HepG2 (cell line): ENCODE measurements around the gene GALR3. TPM values are rescaled to one million over a fixed set of nuclear protein-coding genes. Genes with fewer than 3 reads are reported as not detected.

ENCODE experiments used
- AGO2 ChIP-seq: fragments of 200-400 bp; formaldehyde crosslinking; optimal IDR thresholded peaks from 2 replicates; pipeline ENCODE3; 2017; ENCODE audit warnings: mild to moderate bottlenecking, low read depth, low read length, moderate library complexity
- POLR2G ChIP-seq: fragments of 200-400 bp; formaldehyde crosslinking; IDR thresholded peaks from 2 replicates; pipeline ENCODE4 v1.6.1; 2018; ENCODE audit warnings: mild to moderate bottlenecking, low read depth, low read length, moderate library complexity
- SMYD3 ChIP-seq: sonication (generic); formaldehyde crosslinking; IDR thresholded peaks from 2 replicates; pipeline ENCODE4 v1.8.1; 2023; ENCODE audit warnings: mild to moderate bottlenecking, missing genetic modification reagents
- SP2 ChIP-seq: sonication (generic); formaldehyde crosslinking; IDR thresholded peaks from 2 replicates; pipeline ENCODE4 v1.5.1; 2020; ENCODE audit warnings: mild to moderate bottlenecking, missing genetic modification reagents
- ZBTB7A ChIP-seq: sonication (generic); formaldehyde crosslinking; IDR thresholded peaks from 2 replicates; pipeline ENCODE4 v1.8.0; 2022; ENCODE audit warnings: mild to moderate bottlenecking, missing genetic modification reagents
- ZNF10 ChIP-seq: sonication (generic); formaldehyde crosslinking; IDR thresholded peaks from 2 replicates; pipeline ENCODE4 v1.4.0; 2020; ENCODE audit warnings: mild to moderate bottlenecking, low read depth, missing genetic modification reagents, borderline replicate concordance
- ZNF326 ChIP-seq: sonication (generic); formaldehyde crosslinking; IDR thresholded peaks from 2 replicates; pipeline ENCODE4 v1.4.0; 2020; ENCODE audit warnings: missing genetic modification reagents, borderline replicate concordance
- ZNF615 ChIP-seq: sonication (generic); formaldehyde crosslinking; IDR thresholded peaks from 2 replicates; pipeline ENCODE4 v1.5.0; 2020; ENCODE audit warnings: mild to moderate bottlenecking, missing genetic modification reagents, borderline replicate concordance
- ZSCAN31 ChIP-seq: sonication (generic); formaldehyde crosslinking; IDR thresholded peaks from 2 replicates; pipeline ENCODE4 v1.5.0; 2020; ENCODE audit warnings: low read depth, mild to moderate bottlenecking, missing genetic modification reagents
- polyA plus RNA-seq, 8 experiments: library from polyadenylated mRNA; depleted of rRNA in 3 of 8; stranded (reverse) in 7 of 8; unstranded in 1 of 8; fragments of >200 nt; fragmentation: Illumina TruSeq in 4 of 8; extraction: Trizol in 4 of 8; gene quantifications; 2 replicates each; pipeline versions ENCODE4 v1.2.1 to v1.2.3, GENCODE V29; 2011 to 2016; ENCODE audit warnings: low read depth in 4 of 8, missing spikeins in 1 of 8, mixed read lengths in 1 of 8; ENCODE audit not compliant: insufficient read depth in 1 of 8
- total RNA-seq, 5 experiments: library from RNA; depleted of rRNA; stranded (reverse); fragments of >200 nt; fragmentation: Illumina TruSeq; extraction: Trizol; gene quantifications; 2 replicates each; pipeline ENCODE4 v1.2.3, GENCODE V29; 2016; ENCODE audit warnings: low read depth in 1 of 5
- TF ChIP-seq, protein P1 (sequence below): sonication (generic); formaldehyde crosslinking; IDR thresholded peaks from one replicate; pipeline ENCODE4 v1.5.1; 2020; ENCODE audit warnings: mild to moderate bottlenecking, missing genetic modification reagents; ENCODE audit errors: not compliant biosample characterization
- TF ChIP-seq, protein P2 (sequence below): sonication (generic); formaldehyde crosslinking; IDR thresholded peaks from 2 replicates; pipeline ENCODE4 v1.9.0; 2021; ENCODE audit warnings: missing genetic modification reagents, mild to moderate bottlenecking, borderline replicate concordance
- TF ChIP-seq, protein P3 (sequence below): sonication (generic); formaldehyde crosslinking; IDR thresholded peaks from 2 replicates; pipeline ENCODE4 v1.5.1; 2020; ENCODE audit warnings: mild to moderate bottlenecking, missing genetic modification reagents, moderate library complexity
- TF ChIP-seq, protein P4 (sequence below): sonication (generic); formaldehyde crosslinking; conservative IDR thresholded peaks from 2 replicates; pipeline ENCODE4 v1.4.0; 2020; ENCODE audit warnings: missing genetic modification reagents

GALR3 gene
- total and polyA plus RNA-seq, 2 of the 13 experiments (the other 11 are each of a cell fraction or from before 2014, with no cell fraction given), result 0.13 TPM; not detected in 1

DNA sequence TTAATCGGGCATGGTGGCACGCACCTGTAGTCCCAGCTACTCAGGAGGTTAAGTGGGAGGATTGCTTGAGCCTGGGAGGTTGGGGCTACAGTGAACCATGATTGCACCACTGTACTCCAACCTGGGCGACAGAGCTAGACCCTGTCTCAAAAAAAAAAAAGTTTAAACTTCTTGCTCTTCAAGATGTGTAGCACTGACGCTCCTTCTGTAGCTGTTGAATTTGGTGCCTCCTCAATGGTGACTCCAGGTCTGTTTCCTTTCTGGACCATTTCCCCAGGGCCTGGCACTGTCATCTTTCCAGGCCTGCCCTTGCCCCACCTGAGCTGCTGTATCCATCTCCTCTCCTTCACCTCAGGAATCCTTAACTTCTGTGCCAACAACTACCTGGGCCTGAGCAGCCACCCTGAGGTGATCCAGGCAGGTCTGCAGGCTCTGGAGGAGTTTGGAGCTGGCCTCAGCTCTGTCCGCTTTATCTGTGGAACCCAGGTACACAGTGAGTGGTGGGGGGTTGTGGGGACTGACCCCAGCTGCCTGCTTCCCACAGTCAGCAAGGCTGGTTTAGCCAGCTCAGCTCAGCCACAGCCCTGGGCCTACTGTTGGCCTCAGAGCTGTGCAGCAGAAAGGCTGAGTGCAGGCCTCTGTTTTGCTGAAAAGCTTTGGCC lies 13.4 kb upstream of the GALR3 start (continued):
- TF ChIP-seq, protein P1, sequence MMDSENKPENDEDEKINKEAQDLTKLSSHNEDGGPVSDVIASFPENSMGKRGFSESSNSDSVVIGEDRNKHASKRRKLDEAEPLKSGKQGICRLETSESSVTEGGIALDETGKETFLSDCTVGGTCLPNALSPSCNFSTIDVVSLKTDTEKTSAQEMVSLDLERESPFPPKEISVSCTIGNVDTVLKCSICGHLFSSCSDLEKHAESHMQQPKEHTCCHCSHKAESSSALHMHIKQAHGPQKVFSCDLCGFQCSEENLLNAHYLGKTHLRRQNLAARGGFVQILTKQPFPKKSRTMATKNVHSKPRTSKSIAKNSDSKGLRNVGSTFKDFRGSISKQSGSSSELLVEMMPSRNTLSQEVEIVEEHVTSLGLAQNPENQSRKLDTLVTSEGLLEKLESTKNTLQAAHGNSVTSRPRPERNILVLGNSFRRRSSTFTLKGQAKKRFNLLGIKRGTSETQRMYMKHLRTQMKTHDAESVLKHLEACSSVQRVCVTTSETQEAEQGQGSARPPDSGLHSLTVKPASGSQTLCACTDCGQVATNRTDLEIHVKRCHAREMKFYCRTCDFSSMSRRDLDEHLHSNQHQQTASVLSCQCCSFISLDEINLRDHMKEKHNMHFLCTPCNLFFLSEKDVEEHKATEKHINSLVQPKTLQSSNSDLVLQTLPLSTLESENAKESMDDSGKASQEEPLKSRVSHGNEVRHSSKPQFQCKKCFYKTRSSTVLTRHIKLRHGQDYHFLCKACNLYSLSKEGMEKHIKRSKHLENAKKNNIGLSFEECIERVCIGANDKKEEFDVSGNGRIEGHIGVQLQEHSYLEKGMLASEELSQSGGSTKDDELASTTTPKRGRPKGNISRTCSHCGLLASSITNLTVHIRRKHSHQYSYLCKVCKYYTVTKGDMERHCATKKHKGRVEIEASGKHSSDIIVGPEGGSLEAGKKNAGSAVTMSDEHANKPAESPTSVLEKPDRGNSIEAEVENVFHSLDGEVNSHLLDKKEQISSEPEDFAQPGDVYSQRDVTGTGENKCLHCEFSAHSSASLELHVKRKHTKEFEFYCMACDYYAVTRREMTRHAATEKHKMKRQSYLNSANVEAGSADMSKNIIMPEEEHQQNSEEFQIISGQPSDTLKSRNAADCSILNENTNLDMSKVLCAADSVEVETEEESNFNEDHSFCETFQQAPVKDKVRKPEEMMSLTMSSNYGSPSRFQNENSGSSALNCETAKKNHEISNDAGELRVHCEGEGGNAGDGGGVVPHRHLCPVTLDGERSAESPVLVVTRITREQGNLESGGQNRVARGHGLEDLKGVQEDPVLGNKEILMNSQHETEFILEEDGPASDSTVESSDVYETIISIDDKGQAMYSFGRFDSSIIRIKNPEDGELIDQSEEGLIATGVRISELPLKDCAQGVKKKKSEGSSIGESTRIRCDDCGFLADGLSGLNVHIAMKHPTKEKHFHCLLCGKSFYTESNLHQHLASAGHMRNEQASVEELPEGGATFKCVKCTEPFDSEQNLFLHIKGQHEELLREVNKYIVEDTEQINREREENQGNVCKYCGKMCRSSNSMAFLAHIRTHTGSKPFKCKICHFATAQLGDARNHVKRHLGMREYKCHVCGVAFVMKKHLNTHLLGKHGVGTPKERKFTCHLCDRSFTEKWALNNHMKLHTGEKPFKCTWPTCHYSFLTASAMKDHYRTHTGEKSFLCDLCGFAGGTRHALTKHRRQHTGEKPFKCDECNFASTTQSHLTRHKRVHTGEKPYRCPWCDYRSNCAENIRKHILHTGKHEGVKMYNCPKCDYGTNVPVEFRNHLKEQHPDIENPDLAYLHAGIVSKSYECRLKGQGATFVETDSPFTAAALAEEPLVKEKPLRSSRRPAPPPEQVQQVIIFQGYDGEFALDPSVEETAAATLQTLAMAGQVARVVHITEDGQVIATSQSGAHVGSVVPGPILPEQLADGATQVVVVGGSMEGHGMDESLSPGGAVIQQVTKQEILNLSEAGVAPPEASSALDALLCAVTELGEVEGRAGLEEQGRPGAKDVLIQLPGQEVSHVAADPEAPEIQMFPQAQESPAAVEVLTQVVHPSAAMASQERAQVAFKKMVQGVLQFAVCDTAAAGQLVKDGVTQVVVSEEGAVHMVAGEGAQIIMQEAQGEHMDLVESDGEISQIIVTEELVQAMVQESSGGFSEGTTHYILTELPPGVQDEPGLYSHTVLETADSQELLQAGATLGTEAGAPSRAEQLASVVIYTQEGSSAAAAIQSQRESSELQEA (CRISPR knock-in tag), result no peak
- TF ChIP-seq, protein P2, sequence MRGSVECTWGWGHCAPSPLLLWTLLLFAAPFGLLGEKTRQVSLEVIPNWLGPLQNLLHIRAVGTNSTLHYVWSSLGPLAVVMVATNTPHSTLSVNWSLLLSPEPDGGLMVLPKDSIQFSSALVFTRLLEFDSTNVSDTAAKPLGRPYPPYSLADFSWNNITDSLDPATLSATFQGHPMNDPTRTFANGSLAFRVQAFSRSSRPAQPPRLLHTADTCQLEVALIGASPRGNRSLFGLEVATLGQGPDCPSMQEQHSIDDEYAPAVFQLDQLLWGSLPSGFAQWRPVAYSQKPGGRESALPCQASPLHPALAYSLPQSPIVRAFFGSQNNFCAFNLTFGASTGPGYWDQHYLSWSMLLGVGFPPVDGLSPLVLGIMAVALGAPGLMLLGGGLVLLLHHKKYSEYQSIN (CRISPR knock-in tag), result no peak
- TF ChIP-seq ZNF615 (CRISPR knock-in tag) (no peak), ZNF326 (peak; percentile 70; the same call in 1 of the 2 replicates), AGO2 (peak; percentile 86), ZSCAN31 (CRISPR knock-in tag) (no peak), SP2 (CRISPR knock-in tag) (no peak), ZNF10 (no peak), ZBTB7A (CRISPR knock-in tag) (no peak), POLR2G (peak; percentile 36), SMYD3 (CRISPR knock-in tag) (no peak)
- TF ChIP-seq, protein P3, sequence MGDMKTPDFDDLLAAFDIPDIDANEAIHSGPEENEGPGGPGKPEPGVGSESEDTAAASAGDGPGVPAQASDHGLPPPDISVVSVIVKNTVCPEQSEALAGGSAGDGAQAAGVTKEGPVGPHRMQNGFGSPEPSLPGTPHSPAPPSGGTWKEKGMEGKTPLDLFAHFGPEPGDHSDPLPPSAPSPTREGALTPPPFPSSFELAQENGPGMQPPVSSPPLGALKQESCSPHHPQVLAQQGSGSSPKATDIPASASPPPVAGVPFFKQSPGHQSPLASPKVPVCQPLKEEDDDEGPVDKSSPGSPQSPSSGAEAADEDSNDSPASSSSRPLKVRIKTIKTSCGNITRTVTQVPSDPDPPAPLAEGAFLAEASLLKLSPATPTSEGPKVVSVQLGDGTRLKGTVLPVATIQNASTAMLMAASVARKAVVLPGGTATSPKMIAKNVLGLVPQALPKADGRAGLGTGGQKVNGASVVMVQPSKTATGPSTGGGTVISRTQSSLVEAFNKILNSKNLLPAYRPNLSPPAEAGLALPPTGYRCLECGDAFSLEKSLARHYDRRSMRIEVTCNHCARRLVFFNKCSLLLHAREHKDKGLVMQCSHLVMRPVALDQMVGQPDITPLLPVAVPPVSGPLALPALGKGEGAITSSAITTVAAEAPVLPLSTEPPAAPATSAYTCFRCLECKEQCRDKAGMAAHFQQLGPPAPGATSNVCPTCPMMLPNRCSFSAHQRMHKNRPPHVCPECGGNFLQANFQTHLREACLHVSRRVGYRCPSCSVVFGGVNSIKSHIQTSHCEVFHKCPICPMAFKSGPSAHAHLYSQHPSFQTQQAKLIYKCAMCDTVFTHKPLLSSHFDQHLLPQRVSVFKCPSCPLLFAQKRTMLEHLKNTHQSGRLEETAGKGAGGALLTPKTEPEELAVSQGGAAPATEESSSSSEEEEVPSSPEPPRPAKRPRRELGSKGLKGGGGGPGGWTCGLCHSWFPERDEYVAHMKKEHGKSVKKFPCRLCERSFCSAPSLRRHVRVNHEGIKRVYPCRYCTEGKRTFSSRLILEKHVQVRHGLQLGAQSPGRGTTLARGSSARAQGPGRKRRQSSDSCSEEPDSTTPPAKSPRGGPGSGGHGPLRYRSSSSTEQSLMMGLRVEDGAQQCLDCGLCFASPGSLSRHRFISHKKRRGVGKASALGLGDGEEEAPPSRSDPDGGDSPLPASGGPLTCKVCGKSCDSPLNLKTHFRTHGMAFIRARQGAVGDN, result peak; percentile 22; the same call in 1 of the 2 replicates
- TF ChIP-seq, protein P4, sequence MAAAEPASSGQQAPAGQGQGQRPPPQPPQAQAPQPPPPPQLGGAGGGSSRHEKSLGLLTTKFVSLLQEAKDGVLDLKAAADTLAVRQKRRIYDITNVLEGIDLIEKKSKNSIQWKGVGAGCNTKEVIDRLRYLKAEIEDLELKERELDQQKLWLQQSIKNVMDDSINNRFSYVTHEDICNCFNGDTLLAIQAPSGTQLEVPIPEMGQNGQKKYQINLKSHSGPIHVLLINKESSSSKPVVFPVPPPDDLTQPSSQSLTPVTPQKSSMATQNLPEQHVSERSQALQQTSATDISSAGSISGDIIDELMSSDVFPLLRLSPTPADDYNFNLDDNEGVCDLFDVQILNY (CRISPR knock-in tag), result no peak
